ENCODE data around the gene CDC34. TPM values are rescaled to one million over a fixed set of nuclear protein-coding genes. Genes with fewer than 3 reads are reported as not detected.

Gene CDC34
- polyA plus RNA-seq, 4 donors: 57.9 to 77.6 (median 66.3) TPM

DNA sequence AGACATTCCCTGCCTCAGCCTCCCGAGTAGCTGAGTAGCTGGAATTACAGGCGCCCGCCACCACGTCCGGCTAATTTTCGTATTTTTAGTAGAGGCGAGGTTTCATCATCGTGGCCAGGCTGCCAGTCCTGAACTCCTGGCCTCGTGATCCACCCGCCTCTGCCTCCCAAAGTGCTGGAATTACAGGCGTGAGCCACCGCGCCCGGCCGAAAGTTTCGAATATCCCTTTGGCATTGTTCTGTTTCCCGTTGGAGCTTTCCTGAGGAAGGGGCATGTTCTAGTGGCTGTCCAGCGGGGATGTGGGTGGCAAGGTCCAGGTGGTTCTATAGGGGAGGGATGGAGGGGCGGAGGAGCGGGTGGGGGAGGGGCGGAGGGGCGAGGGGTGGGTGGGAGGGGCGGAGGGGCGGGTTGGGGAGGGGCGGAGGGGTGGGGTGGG, 38.7 kb downstream of the CDC34 start:
- no peak for DNase-seq (ENCODE audit: low read depth in 4 of 4, low spot score in 2 of 4)

DNA sequence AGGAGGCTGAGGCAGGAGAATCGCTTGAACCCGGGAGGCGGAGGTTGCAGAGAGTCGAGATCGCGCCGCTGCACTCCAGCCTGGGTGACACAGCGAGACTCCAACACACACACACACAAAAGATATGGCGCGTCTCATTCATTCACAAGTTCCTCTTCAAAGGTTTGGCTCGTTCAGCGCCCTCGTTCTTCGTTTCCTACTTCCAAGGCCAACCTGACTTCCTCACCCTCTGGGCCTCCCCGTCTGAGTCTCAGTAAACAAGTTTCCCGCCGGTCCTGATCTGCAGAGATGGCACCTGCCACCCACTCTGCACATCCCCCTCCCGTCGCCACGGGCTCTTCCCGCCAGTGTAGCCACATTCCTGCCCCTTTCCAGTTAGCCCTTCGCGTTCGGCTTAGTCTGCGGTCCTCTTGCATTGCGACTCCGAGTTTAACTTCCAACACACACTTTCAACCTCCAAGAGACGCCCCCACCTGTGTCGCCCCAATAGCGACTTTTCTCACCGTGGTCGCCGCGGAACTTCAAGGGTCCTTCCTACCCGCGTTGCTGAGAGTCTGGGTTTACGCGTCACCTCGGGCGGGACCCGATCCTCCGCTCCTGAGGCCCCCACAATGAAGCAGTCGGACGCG, 39.5 kb downstream of the CDC34 start:
- peak in 1 of 4 donors; percentile 53 for DNase-seq (ENCODE audit: low read depth in 4 of 4, low spot score in 2 of 4)

DNA sequence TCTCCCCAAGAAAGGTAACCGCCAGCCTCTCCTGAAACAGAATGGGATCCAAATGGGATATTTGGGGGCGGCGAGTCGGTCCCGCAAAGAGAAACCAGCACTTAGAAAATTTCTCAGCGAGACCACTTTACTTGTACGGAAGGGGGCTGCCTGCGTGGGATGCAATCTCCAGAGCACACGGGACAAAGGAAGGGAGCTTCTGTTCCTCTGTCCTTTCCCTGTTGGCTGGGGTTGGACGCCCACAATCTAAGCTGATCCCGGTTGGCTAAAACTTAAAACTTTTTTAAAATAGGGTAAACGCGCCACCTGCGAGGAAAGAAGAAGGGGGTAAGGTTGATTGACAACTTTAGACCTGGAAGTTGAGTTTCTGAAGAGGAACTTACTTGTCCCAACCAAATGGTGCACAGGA, 40.0 kb downstream of the CDC34 start:
- no peak for DNase-seq (ENCODE audit: low read depth in 4 of 4, low spot score in 2 of 4)

DNA sequence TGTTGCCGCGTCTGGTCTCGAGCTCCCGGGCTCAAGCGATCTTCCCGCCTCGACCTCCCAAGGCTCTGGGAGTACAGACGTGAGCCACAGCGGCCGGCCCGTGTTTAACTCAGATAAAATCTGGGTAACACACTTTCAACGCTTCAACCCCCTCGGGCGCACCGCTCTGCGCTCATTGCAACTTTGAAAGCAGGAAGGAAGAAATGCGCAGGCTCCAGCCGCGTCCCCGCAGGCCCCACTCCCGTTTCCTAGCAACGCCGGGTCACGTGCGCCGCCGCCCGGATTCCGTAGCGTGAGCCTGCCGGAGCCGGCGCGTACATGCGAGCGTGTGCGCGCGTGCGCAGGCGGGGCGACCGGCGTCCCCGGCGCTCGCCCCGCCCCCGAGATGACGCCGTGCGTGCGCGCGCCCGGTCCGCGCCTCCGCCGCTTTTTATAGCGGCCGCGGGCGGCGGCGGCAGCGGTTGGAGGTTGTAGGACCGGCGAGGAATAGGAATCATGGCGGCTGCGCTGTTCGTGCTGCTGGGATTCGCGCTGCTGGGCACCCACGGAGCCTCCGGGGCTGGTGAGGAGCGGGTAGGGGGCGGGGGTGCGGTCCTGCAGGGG, 40.7 kb downstream of the CDC34 start, which contains the start of gene BSG:
Gene BSG (plus strand): TSS at position 457 of the 603 bp plus-strand sequence. CDS start 39 bp downstream, at position 496.
- peak; percentile 87 to 95 (median 93) for DNase-seq (ENCODE audit: low read depth in 4 of 4, low spot score in 2 of 4)

DNA sequence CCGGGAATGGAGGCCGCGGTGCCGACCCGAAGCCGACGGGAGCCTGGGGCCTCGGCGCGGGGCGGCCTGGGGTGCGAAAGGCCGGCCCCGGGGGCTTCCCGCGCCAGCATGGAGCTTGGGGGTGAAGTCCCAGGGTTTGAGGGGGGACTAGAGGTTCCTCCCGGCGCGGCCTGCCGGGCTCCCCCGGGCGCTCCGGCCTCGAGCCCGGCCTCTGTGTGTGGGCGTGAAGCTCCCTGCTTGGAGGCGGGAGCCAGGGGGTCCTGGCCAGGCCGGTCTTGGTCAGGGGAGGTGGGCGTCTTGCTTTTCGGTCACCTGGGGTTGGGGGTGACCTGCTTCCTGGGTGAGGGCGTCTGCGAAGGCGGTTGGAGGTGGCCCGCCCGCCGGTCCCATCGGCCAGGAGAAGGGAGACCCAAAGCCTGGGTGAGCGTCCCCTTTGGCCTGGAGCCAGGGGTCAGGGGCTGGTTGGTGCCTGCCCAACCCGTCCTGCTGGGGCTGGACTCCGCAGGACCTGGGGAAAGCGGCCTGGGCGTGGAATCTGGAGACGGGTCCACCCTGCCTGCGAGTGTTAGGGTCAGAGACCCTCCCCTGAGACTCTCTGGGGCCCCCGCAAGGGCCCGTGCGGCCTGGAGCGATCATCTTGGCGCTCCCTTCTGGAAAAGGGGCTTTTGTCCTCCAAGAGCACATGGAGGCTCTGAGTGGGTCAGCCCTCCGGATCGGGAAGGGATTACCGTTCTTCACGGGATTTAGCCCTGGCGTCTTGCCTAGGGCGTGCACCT, 41.4 kb downstream of the CDC34 start:
- no peak for DNase-seq (ENCODE audit: low read depth in 4 of 4, low spot score in 2 of 4)

DNA sequence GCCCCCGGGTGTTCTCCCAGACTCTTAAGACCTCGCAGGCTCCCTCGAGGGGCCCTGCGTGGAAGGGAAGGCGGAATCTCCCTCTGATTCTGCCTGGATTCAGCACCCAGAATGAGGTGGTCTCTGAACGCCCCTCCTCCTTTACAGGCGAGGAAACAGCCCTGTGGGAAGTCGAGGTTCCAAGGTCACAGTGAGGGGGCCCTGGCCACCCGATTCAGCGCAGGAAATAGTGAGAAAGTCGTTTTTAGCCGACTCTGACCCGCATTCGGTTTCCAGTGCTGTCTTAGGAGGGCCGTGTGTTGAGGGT, 41.9 kb downstream of the CDC34 start:
- DNase-seq (ENCODE audit: low read depth in 4 of 4, low spot score in 2 of 4): no peak

DNA sequence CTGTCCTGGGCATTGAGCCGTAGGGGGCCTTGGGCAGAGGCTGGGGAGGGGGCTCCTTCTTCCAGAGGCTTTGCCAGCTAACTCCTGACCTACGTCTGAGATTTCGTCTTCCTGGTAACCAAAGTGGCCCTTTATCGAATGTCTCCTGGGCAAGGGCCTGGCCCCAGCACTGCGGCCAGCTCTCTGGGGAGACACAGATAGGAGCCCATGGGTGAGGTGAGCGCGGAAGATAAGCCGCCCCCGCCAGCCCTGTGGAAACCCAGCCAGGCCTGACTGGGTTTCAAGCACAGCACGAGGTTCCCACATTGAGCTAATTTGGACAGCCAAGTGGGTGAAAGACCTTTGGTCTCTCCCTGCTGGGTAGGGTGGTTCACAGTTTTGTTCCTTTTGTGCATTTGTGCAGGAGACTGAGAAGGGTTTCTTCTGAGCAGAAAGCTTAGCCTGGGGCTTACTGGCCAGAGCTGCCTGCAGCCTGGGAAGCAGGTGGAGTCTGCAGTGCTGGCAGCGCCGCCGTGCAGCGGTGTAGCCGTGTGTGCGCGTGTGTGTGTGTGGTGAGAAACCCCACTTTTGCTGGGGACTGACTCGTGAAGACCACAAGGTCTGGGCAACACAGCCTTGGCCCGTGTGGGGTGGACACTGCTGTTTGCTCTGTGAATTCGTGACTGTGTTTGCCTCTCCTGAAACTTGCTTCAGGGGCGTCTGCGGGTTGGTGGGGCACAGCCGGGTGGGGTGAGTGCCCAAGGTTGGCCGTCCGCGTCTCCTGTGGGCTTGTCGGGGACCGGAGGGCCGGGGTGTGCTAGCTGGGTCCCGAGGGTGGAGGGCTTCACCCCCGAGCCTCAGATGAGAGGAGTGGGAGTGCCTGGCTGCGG, 43.3 kb downstream of the CDC34 start:
- DNase-seq (ENCODE audit: low read depth in 4 of 4, low spot score in 2 of 4): no peak

DNA sequence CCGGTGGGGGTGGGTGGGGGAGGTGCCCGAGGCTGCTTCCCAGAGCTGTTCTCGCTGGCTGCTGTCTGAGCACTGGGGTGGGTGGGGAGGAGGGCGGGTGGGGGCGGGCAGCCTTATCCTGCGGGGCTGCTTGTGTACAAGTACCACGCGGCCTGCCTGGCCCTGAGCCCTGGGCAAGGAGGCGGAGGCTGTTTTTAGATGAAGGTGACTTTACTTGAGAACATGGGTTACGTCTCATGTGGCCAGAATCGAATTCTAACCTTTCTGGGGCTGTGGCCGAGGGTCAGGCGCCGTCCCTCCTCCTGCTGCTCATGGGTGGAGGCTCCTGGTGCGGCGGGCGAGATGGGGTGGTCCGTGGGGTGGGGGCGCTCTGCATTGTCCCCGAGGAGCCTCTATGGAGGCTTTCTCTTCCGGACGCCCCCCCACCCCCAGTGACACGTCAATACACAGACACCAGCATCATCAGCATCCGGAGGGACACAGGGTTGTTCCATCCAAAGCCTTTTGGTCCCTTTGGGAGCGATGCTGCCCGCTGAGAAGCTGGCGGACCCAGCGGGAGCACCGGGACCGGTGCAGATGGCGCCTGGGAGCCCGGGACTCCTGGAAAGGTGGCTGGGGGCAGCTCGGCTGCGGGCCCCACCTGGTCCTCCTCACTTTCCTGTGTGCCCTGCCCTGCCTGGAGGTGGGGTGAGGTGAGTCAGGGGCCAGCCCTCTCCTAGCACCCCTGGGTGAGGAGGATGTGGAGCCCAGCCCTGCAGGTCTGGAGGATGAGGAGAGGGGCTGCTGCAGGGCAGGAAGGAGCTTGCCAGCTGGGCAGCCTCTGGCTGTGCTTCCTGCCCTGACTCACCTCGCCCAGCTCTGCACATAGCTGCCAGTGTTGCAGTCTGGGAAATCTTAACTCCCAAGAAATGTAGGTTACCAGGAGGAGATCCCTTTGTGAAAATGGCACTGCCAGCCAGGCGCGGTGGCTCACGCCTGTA, 44.3 kb downstream of the CDC34 start:
- DNase-seq (ENCODE audit: low read depth in 4 of 4, low spot score in 2 of 4): no peak

DNA sequence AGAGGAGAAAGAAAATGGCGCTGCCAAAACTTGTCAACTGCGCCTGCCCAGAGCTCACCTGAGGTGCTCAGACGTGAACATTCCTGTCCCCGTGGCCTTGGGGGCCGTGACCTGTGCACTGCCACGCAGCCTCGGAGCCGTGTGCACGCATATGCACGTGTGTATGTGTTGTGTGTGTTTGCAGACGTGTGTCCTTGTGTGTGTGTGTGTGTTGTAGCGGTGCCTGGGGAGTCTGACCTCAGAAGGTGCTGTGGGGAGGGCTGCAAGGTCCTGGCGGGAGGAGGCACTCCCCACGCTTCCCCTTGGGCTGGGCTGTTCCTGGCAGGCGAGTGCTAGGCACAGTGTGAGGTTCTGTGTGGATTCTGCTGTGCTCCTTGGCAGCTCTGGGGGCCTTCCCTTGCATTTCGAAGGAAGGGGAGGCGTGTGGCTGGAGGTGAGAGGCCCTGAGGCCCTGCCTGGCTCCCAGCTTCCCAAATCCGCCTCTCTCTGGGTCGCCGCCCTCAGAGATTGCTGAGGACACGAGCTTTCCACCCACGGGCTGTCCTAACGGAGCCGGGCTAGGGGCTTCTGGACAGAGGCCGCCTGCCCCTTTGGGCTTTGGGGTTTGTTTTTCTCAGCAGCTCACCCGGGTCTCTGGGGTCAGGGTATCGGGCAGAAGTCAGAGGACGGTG, 45.3 kb downstream of the CDC34 start:
- no peak for DNase-seq (ENCODE audit: low read depth in 4 of 4, low spot score in 2 of 4)

DNA sequence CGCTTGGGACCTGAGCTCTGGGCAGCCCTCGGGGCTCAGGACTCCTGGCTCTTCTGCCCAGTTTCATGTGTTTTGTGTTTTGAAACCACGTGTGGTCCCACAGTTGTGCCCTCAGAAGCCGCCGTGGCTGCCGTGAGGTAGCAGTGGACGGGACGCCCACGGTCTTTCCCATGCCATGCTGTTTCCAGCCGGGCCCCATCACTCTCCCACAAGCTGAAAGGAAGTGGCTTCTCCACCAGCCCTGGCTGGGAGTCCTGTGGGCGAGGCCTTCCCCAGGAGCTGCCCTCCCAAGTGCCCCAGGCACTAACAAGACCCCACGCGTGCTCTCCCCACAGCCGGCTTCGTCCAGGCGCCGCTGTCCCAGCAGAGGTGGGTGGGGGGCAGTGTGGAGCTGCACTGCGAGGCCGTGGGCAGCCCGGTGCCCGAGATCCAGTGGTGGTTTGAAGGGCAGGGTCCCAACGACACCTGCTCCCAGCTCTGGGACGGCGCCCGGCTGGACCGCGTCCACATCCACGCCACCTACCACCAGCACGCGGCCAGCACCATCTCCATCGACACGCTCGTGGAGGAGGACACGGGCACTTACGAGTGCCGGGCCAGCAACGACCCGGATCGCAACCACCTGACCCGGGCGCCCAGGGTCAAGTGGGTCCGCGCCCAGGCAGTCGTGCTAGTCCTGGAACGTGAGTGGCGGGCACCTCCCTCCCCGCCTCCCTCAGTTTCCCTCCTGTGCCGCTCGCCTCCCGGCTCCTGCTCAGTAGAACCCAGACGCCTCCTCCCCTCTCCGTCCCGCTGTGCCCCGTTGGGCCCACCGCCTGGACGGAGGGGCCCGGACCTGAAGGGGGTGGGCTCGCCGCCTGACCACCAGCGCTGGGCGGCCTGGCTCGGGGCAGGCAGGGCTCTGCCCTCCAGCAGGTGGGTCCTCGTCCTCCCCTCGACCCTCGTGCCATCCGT, 46.2 kb downstream of the CDC34 start:
- DNase-seq (ENCODE audit: low read depth in 4 of 4, low spot score in 2 of 4): no peak

DNA sequence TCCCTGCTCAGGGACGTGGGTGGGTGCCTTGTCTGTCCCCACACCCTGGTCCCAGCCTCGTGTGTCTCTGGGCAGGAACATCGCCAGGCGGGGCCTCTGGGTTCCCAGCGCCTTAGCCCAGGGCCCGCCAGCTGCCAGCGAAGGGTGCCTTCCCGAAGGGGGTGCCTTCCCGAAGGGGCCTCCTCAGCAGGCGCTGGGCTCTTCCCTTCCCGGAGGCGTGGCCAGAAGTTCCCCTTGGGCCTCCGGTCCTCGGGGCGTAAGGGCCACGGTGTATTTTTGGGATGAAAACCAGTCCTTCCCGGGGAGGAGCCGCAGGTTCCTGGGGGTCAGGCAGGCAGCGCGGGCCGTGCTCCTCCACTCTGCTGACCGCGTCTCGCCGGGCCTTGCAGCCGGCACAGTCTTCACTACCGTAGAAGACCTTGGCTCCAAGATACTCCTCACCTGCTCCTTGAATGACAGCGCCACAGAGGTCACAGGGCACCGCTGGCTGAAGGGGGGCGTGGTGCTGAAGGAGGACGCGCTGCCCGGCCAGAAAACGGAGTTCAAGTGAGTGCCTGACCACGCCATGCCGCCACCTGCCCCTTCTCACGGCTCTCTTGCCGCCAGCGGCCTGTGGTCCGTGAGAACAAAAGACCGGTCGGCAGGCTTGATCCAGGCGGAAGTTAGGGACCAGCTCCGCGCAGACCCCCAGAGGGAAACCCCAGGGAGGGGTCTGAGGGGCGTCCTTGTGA, 47.7 kb downstream of the CDC34 start:
- no peak for DNase-seq (ENCODE audit: low read depth in 4 of 4, low spot score in 2 of 4)

DNA sequence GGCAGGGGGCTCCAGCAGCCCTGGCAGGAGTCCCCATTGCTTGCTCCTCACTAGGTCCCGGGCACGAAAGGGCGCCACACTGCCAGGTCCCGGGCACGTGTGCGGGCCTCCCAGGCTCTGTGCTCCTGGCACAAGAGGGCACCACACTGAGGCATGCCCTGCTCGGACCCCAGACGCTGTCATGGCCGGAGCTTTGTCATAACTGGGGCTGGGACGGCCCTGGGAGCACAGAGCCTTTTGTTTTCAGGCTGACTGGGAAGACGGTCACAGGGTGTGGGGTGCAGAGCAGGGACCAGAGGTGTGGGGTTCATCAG, 48.2 kb downstream of the CDC34 start:
- no peak for DNase-seq (ENCODE audit: low read depth in 4 of 4, low spot score in 2 of 4)

DNA sequence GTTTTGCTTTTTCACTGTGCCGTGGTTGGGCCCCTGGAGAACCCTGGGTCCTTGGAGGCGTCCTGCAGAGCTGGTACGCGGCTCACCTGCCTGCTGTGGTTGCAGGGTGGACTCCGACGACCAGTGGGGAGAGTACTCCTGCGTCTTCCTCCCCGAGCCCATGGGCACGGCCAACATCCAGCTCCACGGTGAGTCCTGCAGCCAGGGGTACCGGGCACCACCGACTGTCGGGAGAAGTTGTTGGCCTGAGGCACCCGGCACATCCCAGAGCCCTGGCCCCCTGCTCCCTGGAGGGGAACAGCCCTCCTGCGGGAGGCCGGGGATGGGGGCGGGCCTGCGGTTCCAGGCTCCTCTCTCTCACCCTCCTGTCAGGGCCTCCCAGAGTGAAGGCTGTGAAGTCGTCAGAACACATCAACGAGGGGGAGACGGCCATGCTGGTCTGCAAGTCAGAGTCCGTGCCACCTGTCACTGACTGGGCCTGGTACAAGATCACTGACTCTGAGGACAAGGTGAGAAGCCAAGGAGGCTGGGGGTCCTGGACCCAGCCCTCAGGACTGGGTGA, 48.8 kb downstream of the CDC34 start:
- no peak for DNase-seq (ENCODE audit: low read depth in 4 of 4, low spot score in 2 of 4)

DNA sequence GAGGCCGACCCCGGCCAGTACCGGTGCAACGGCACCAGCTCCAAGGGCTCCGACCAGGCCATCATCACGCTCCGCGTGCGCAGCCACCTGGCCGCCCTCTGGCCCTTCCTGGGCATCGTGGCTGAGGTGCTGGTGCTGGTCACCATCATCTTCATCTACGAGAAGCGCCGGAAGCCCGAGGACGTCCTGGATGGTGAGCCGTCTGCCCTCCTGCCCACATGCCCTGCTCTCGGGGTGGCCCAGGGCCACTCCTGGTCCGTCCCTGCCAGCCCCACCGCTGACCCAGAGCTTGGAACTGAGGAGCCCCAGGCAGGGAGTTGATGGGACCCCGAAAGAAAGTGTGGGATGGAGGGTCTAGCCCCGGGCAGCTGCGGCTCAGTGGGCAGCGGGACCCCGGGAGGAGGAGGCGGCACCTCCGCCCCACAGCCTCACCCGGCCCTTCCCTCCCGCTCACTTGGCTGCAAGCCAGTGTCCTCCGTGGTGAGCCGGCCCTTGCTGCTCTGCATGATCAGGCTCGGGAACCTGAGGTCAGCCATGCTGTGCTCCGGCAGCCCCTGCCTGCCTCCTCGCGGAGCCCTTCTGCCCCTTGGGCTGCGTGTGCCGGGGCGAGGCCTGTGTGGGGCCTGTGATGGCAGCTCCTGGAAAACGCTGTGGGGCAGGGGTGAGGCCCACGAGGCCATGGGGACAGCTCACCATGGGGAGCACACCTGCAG, 50.0 kb downstream of the CDC34 start:
- no peak for DNase-seq (ENCODE audit: low read depth in 4 of 4, low spot score in 2 of 4)

DNA sequence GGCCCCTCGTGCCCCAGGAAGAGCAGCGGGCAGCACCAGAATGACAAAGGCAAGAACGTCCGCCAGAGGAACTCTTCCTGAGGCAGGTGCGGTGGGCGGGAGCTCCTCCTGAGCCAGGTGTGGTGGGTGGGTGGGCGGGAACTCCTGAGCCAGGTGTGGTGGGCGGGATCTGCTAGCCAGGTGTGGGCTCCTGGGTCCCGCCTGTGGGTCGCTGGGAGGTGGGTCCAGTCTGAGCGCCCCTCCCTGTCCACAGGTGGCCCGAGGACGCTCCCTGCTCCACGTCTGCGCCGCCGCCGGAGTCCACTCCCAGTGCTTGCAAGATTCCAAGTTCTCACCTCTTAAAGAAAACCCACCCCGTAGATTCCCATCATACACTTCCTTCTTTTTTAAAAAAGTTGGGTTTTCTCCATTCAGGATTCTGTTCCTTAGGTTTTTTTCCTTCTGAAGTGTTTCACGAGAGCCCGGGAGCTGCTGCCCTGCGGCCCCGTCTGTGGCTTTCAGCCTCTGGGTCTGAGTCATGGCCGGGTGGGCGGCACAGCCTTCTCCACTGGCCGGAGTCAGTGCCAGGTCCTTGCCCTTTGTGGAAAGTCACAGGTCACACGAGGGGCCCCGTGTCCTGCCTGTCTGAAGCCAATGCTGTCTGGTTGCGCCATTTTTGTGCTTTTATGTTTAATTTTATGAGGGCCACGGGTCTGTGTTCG, 51.1 kb downstream of the CDC34 start:
- DNase-seq (ENCODE audit: low read depth in 4 of 4, low spot score in 2 of 4): no peak

Data from left renal cortex interstitium (tissue), 4 donors.